Bronchial epithelial cell (primary cell): ENCODE results near the gene MARS1. TPM values are rescaled to one million over a fixed set of nuclear protein-coding genes. Genes with fewer than 3 reads are reported as not detected.

Source experiments
- DNase-seq: peaks from one replicate; pipeline ENCODE4 v3.0.0-alpha.2; 2010; ENCODE audit warnings: low read depth
- FAIRE-seq: peaks from 2 replicates; lab custom pipeline; 2011; peaks lifted over from hg19 to GRCh38; lab: Jason Lieb, UNC
- H3K27me3 ChIP-seq: 2 replicates; pipeline ENCODE4 v1.5.1; 2011; ENCODE audit warnings: low read length; ENCODE audit not compliant: control insufficient read depth, insufficient read depth
- H3K36me3 ChIP-seq: 2 replicates; pipeline ENCODE4 v1.5.1; 2011; ENCODE audit warnings: low read length; ENCODE audit not compliant: control insufficient read depth, insufficient read depth
- H3K4me3 ChIP-seq: 2 replicates; pipeline ENCODE4 v1.5.1; 2011; ENCODE audit warnings: mild to moderate bottlenecking, low read depth, low read length, control low read depth
- total RNA-seq: library from RNA; depleted of rRNA; stranded (reverse); fragments of >200 nt; gene quantifications from 2 replicates; pipeline ENCODE4 v1.2.1, GENCODE V29; 2014
- TF ChIP-seq, protein P1 (sequence below): IDR thresholded peaks from 2 replicates; pipeline ENCODE4 v1.5.1; 2011; ENCODE audit warnings: mild to moderate bottlenecking, moderate library complexity, low read length, control low read depth, inconsistent platforms; ENCODE audit not compliant: insufficient read depth, severe bottlenecking

The MARS1 gene
- total RNA-seq, 1 donor from 2014 or later = 374 TPM

GRCh38 chr12:57543581-57543980 lies 55.7 kb downstream of the MARS1 start:
- TF ChIP-seq, protein P1, sequence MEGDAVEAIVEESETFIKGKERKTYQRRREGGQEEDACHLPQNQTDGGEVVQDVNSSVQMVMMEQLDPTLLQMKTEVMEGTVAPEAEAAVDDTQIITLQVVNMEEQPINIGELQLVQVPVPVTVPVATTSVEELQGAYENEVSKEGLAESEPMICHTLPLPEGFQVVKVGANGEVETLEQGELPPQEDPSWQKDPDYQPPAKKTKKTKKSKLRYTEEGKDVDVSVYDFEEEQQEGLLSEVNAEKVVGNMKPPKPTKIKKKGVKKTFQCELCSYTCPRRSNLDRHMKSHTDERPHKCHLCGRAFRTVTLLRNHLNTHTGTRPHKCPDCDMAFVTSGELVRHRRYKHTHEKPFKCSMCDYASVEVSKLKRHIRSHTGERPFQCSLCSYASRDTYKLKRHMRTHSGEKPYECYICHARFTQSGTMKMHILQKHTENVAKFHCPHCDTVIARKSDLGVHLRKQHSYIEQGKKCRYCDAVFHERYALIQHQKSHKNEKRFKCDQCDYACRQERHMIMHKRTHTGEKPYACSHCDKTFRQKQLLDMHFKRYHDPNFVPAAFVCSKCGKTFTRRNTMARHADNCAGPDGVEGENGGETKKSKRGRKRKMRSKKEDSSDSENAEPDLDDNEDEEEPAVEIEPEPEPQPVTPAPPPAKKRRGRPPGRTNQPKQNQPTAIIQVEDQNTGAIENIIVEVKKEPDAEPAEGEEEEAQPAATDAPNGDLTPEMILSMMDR = no peak
- Histone ChIP-seq H3K4me3 (no peak overlapping the region), H3K27me3 (no peaks in the 10 kb centered on the region), H3K36me3 (peaks cover 10% of the 10 kb centered on the region)
- FAIRE-seq = no peak
- DNase-seq = no peak

- DNase-seq = peak; percentile 81
- peak; percentile 28 for FAIRE-seq
- peak overlapping the region; percentile 89 for H3K4me3 ChIP-seq
- peaks cover 7% of the 10 kb centered on the region for H3K27me3 ChIP-seq
- TF ChIP-seq, protein P1 = no peak
- peaks cover 6% of the 10 kb centered on the region for H3K36me3 ChIP-seq
Observed at GRCh38 chr12:57545809-57546437, 58.1 kb downstream of the MARS1 start.

DNA sequence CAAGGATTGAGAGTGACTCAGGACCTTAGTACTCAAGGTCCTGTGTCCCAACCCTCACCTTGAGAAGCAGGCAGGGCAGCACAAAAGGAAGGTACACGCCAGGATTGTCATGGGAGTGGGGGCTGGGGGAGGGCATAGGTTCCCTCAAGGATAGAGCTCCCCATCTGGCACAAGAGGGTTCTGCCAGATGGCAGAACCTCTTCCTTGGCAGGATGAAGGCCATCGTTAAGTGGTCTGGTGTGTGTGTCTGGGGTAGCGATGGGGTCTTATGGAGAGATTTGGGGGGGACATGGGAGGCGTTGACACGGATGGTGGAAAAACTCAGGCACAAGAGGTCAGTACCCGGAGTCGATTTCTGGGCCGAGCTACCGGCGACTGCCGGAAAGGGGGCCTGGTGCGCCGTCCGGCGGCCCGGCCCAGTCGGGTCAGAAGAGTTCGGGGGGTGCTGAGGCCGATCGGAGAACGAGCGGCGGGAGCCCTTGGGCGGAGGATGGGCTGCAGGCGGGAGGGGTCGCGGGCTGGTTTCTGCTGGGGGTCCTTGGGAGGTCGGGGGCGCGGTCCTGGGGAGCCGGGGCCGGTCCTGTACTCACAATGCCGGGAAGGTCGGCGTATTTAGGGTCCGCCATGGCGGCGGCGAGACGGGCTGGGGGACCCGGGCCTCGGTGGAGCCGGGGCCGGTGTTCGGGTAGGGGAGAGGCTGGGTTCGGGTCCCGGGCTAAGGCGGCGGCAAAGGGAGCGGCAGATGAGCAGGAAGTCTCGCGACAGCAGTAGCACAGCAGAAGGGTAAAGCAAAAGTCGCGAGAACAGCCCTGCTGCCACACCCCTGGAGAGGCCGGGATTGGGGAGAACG lies 58.8 kb downstream of the MARS1 start, which contains the start of gene DCTN2:
TSS of gene DCTN2 (minus strand) at position 755 of the 850 bp plus-strand sequence. CDS start at position 626, 129 bp downstream.
- Histone ChIP-seq H3K27me3 (peaks cover 7% of the 10 kb centered on the region), H3K4me3 (peak within 1 kb of the TSS; percentile 89), H3K36me3 (peaks cover 2% of the 10 kb centered on the region)
- TF ChIP-seq, protein P1 = peak; percentile 30
- no peak for FAIRE-seq
- DNase-seq = peak; percentile 92

- DNase-seq (no peak), FAIRE-seq (no peak)
- TF ChIP-seq, protein P1 = no peak
- Histone ChIP-seq H3K4me3 (peak overlapping the region; percentile 89), H3K36me3 (peaks cover 2% of the 10 kb centered on the region), H3K27me3 (peaks cover 7% of the 10 kb centered on the region)
Observed at GRCh38 chr12:57547288-57548012, 59.6 kb downstream of the MARS1 start.

DNA sequence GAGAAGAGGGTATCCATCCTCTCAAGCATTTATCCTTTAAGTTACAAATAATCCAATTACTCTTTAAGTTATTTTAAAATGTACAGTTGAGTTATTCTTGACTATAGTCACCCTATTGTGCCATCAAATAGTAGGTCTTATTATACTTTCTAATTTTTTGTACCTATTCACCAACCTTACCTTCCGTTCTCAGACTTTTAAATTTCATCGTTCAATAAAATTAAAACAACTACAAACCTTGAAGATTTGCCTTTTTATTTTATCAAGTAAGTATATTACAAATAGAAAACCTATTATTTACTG lies 60.1 kb downstream of the MARS1 start:
- Histone ChIP-seq H3K4me3 (no peak overlapping the region), H3K36me3 (peaks cover 2% of the 10 kb centered on the region), H3K27me3 (peaks cover 7% of the 10 kb centered on the region)
- DNase-seq (no peak), FAIRE-seq (no peak)
- TF ChIP-seq, protein P1 = no peak
